DMS 273 (cell line): ENCODE measurements around the gene DYTN.

Source experiments
- DNase-seq: peaks from one replicate; lab custom pipeline; 2025; ENCODE audit not compliant: unreplicated experiment; lab: John Stamatoyannopoulos, UW

DYTN gene

GRCh38 chr2:206616151-206616550 lies 102.0 kb downstream of the DYTN start:
- no peak for DNase-seq

GRCh38 chr2:206615417-206616089 lies 102.6 kb downstream of the DYTN start:
- DNase-seq: no peak

- DNase-seq: no peak
Measured at GRCh38 chr2:206614811-206615210, 103.4 kb downstream of the DYTN start.

GRCh38 chr2:206611736-206612135 lies 106.5 kb downstream of the DYTN start:
- DNase-seq: no peak

- DNase-seq: no peak
Measured at GRCh38 chr2:206611191-206611590, 107.0 kb downstream of the DYTN start.

GRCh38 chr2:206610451-206610850 lies 107.7 kb downstream of the DYTN start:
- DNase-seq: no peak

- no peak for DNase-seq
Measured at GRCh38 chr2:206603243-206603642, 115.0 kb downstream of the DYTN start.
